Stimulated activated CD8-positive, alpha-beta memory T cell treated with anti-CD3 and anti-CD28 coated beads, Interleukin-12 subunit alpha, Interleukin-12 subunit beta, amount 100 ng/mL, for 4 hours (primary cell): ENCODE results near the gene DYDC1.
"Not testable (repeated sequence)": the region's sequence is repeated elsewhere in the genome, so short reads cannot be mapped to it uniquely, and the experiment has no call there.

Experiments used
- DNase-seq: peaks from one replicate; pipeline ENCODE4 v3.0.0-alpha.2; 2020; ENCODE audit warnings: low read depth

Gene DYDC1

GRCh38 chr10:80356563-80356988, at the start of gene DYDC1, which contains the start of gene DYDC2:
TSS of gene DYDC1 (minus strand) at chr10:80356755. CDS start at chr10:80352601, 4,154 bp downstream.
TSS of gene DYDC2 (plus strand) at chr10:80356781. CDS start at chr10:80362444, 5,663 bp downstream.
- DNase-seq: no peak

- no peak for DNase-seq
These were observed 49.6 kb upstream of the DYDC1 start for GRCh38 chr10:80406204-80406603.

GRCh38 chr10:80405626-80406025, 49.1 kb upstream of the DYDC1 start:
- no peak for DNase-seq

GRCh38 chr10:80405035-80405434, 48.5 kb upstream of the DYDC1 start:
- DNase-seq: no peak

GRCh38 chr10:80400136-80400804, 43.7 kb upstream of the DYDC1 start:
- no peak for DNase-seq

GRCh38 chr10:80397014-80397413, 40.5 kb upstream of the DYDC1 start:
- DNase-seq: no peak

- no peak for DNase-seq
These were observed 37.9 kb upstream of the DYDC1 start for GRCh38 chr10:80394358-80394916.

- no peak for DNase-seq
These were observed 35.7 kb upstream of the DYDC1 start for GRCh38 chr10:80392250-80392649.

- no peak for DNase-seq
These were observed 34.2 kb upstream of the DYDC1 start for GRCh38 chr10:80390740-80391139.

GRCh38 chr10:80382989-80383388, 26.4 kb upstream of the DYDC1 start:
- DNase-seq: no peak

GRCh38 chr10:80380185-80380584, 23.6 kb upstream of the DYDC1 start:
- DNase-seq: no peak

GRCh38 chr10:80379701-80380100, 23.1 kb upstream of the DYDC1 start:
- no peak for DNase-seq

GRCh38 chr10:80373502-80373901, 16.9 kb upstream of the DYDC1 start:
- no peak for DNase-seq

- DNase-seq: no peak
These were observed 16.1 kb upstream of the DYDC1 start for GRCh38 chr10:80372675-80373074.

GRCh38 chr10:80371467-80371866, 14.9 kb upstream of the DYDC1 start:
- no peak for DNase-seq

GRCh38 chr10:80365510-80365909, 9.0 kb upstream of the DYDC1 start:
- no peak for DNase-seq

- no peak for DNase-seq
These were observed 3.1 kb upstream of the DYDC1 start for GRCh38 chr10:80359644-80360043.

GRCh38 chr10:80358925-80359324, 2.4 kb upstream of the DYDC1 start:
- not testable (repeated sequence) for DNase-seq

- no peak for DNase-seq
These were observed 1.2 kb upstream of the DYDC1 start for GRCh38 chr10:80357851-80358125.

- DNase-seq: no peak
These were observed 665 bp upstream of the DYDC1 start for GRCh38 chr10:80356989-80357850.

GRCh38 chr10:80351220-80351619, 5.3 kb downstream of the DYDC1 start:
- no peak for DNase-seq

- DNase-seq: no peak
These were observed 6.3 kb downstream of the DYDC1 start for GRCh38 chr10:80350251-80350650.

- no peak for DNase-seq
These were observed 11.6 kb downstream of the DYDC1 start for GRCh38 chr10:80344912-80345311.
